Stimulated activated memory B cell treated with anti-CD40 and anti-IgM and Interleukin-4, amounts not matched to agents 10 μg/mL and 1 μg/mL and 100 μg/mL, for 72 hours (primary cell): ENCODE data around the gene PCDHGA2.
A peak's percentile ranks its signal among the peaks of the same experiment; 100 is the strongest.
"Not testable (repeated sequence)": the region's sequence is repeated elsewhere in the genome, so short reads cannot be mapped to it uniquely, and the experiment has no call there.

Source experiments
- ATAC-seq: fragments of 150-1000 bp; cut with Tn5 transposase; 2 replicates; pipeline ENCODE4 v1.10.0; 2021
- H3K27ac Mint-ChIP-seq: one replicate; pipeline ENCODE4 v1.8.0; 2022; ENCODE audit warnings: mild to moderate bottlenecking, mixed read lengths
- H3K27me3 Mint-ChIP-seq: one replicate; pipeline ENCODE4 v1.8.0; 2022; ENCODE audit warnings: mixed read lengths
- H3K36me3 Mint-ChIP-seq: one replicate; pipeline ENCODE4 v1.8.0; 2022; ENCODE audit warnings: mixed read lengths
- H3K4me1 Mint-ChIP-seq: one replicate; pipeline ENCODE4 v1.8.0; 2022; ENCODE audit warnings: mixed read lengths
- H3K4me3 Mint-ChIP-seq: one replicate; pipeline ENCODE4 v1.8.0; 2022; ENCODE audit warnings: mild to moderate bottlenecking, moderate library complexity, mixed read lengths
- H3K9me3 Mint-ChIP-seq: one replicate; pipeline ENCODE4 v1.8.0; 2022; ENCODE audit warnings: mixed read lengths

Gene PCDHGA2

DNA sequence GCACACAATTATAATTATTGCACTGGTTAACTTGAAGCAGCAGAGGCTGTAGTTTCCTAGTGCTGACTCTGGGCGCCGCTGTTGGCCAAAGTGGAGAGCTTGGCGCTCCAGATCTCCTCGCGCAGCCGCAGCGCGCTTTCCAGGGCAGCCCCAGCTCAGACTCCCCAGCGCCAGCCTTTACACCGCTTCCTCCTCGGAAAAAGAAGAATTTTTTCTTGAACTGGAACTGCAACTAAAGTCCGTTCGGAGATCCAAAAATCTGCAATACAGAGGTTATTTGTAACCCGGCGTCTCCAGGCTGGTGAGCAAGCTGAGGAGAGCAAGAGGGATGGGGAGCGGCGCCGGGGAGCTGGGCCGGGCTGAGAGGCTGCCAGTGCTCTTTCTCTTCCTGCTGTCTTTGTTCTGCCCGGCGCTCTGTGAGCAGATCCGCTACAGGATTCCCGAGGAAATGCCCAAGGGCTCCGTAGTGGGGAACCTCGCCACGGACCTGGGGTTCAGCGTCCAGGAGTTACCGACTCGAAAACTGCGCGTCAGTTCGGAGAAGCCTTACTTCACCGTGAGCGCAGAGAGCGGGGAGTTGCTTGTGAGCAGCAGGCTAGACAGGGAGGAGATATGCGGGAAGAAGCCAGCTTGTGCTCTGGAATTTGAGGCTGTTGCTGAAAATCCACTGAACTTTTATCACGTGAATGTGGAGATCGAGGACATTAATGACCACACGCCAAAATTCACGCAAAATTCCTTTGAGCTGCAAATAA is 49.2 kb downstream of the PCDHGA2 start, which contains the start of gene PCDHGB4:
PCDHGB4 (plus strand) TSS at position 142 of the 755 bp plus-strand sequence; CDS start at position 329, 187 bp downstream.
- peaks cover 10% of the 10 kb centered on the region for H3K36me3 Mint-ChIP-seq
- H3K27ac Mint-ChIP-seq, H3K4me1 Mint-ChIP-seq, ATAC-seq: not testable (repeated sequence)
- H3K9me3 Mint-ChIP-seq: peaks cover 15% of the 10 kb centered on the region
- H3K27me3 Mint-ChIP-seq: peaks cover 77% of the 10 kb centered on the region
- peak within 1 kb of the TSS; percentile 42 for H3K4me3 Mint-ChIP-seq

DNA sequence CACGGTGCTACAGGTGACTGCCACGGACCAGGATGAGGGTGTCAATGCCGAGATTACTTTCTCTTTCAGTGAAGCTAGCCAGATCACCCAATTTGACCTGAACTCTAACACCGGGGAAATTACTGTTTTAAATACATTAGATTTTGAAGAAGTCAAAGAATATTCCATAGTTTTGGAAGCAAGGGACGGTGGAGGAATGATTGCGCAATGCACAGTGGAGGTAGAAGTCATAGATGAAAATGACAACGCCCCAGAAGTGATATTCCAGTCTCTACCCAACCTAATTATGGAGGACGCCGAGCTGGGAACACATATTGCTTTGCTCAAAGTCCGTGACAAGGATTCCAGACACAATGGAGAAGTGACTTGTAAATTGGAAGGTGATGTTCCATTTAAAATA is 50.1 kb downstream of the PCDHGA2 start:
- no peaks in the 10 kb centered on the region for H3K4me1 Mint-ChIP-seq
- peaks cover 6% of the 10 kb centered on the region for H3K36me3 Mint-ChIP-seq
- H3K27ac Mint-ChIP-seq: no peak overlapping the region
- ATAC-seq: no peak
- H3K9me3 Mint-ChIP-seq: peaks cover 15% of the 10 kb centered on the region
- H3K4me3 Mint-ChIP-seq: no peak overlapping the region
- peaks cover 76% of the 10 kb centered on the region for H3K27me3 Mint-ChIP-seq

DNA sequence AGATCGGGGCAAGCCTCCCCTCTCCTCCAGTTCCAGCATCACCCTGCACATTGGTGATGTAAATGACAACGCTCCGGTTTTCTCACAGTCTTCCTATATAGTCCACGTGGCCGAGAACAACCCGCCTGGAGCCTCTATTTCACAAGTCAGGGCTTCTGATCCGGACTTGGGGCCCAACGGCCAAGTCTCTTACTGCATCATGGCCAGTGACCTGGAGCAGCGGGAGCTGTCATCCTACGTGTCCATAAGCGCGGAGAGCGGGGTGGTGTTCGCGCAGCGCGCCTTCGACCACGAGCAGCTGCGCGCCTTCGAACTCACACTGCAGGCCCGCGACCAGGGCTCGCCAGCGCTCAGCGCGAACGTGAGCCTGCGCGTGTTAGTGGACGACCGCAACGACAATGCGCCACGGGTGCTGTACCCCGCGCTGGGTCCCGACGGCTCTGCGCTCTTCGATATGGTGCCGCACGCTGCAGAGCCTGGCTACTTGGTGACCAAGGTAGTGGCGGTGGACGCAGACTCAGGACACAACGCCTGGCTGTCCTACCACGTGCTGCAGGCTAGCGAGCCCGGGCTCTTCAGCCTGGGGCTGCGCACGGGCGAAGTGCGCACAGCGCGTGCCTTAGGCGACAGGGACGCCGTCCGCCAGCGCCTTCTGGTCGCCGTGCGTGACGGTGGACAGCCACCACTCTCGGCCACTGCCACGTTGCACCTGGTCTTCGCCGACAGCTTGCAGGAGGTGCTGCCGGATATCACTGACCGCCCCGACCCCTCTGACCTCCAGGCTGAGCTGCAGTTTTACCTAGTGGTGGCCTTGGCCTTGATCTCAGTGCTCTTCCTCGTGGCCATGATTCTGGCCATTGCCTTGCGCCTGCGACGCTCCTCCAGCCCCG is 50.8 kb downstream of the PCDHGA2 start:
- no peak overlapping the region for H3K4me3 Mint-ChIP-seq
- H3K36me3 Mint-ChIP-seq: peaks cover 11% of the 10 kb centered on the region
- H3K27ac Mint-ChIP-seq: no peak overlapping the region
- ATAC-seq: no peak
- no peaks in the 10 kb centered on the region for H3K4me1 Mint-ChIP-seq
- H3K27me3 Mint-ChIP-seq: peaks cover 82% of the 10 kb centered on the region
- peaks cover 19% of the 10 kb centered on the region for H3K9me3 Mint-ChIP-seq

DNA sequence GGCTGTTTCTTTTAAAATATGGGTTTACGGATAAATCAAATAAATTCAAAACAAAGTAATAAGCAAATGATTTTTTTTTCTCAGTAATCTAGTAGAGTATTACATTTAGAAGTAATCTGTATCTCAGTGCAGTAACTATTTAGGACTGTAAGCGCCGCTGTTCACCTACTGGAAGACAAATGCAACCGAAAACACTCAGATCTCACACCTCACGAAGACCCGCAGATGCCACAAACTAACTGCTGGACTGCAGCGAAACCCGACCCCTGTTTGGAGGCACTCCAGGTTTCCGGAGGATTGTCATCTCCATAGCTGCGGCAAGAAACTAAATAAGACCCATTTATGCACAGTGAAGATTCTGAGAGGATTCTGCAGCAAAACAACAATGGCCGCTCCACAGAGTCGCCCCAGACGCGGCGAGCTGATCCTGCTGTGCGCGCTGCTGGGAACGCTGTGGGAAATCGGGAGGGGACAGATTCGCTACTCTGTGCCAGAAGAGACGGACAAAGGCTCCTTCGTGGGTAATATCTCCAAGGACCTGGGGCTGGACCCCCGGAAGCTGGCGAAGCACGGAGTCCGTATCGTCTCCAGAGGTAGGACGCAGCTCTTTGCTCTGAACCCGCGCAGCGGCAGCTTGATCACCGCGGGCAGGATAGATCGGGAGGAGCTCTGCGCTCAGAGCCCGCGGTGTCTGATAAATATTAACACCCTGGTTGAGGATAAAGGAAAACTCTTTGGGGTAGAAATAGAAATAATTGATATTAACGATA is 54.1 kb downstream of the PCDHGA2 start, which contains the start of gene PCDHGA8:
PCDHGA8 (plus strand) TSS at position 205 of the 770 bp plus-strand sequence; CDS start at position 386, 181 bp downstream.
- Mint-ChIP-seq H3K4me1 (no peaks in the 10 kb centered on the region), H3K27me3 (peaks cover 83% of the 10 kb centered on the region), H3K27ac (no peak within 1 kb of the TSS), H3K36me3 (peaks cover 11% of the 10 kb centered on the region), H3K9me3 (peaks cover 19% of the 10 kb centered on the region), H3K4me3 (no peak within 1 kb of the TSS)
- no peak for ATAC-seq
